Karpas-422 (cell line): ENCODE measurements around the gene OSBPL8. TPM values are rescaled to one million over a fixed set of nuclear protein-coding genes. Genes with fewer than 3 reads are reported as not detected.

Experiments
- DNase-seq: peaks from one replicate; pipeline ENCODE4 v3.0.0-alpha.2; 2015
- H2AFZ ChIP-seq: fragments of 200-600 bp; sonication (generic); 2 replicates; pipeline ENCODE4 v1.6.1; 2014; ENCODE audit warnings: antibody characterized with exemption, low read length, mixed read lengths
- H3K27ac ChIP-seq: fragments of 200-600 bp; sonication (generic); 2 replicates; pipeline ENCODE4 v1.5.1; 2014; ENCODE audit warnings: mild to moderate bottlenecking, low read length, moderate library complexity
- H3K27me3 ChIP-seq: fragments of 200-600 bp; sonication (generic); 2 replicates; pipeline ENCODE4 v1.6.1; 2014; ENCODE audit warnings: low read length, mixed read lengths
- H3K36me3 ChIP-seq: fragments of 200-600 bp; sonication (generic); 2 replicates; pipeline ENCODE4 v1.6.1; 2014; ENCODE audit warnings: low read length, mixed read lengths; ENCODE audit not compliant: insufficient read depth
- H3K4me1 ChIP-seq: fragments of 200-600 bp; sonication (generic); 2 replicates; pipeline ENCODE4 v1.6.1; 2014; ENCODE audit warnings: mild to moderate bottlenecking, low read length, mixed read lengths
- H3K4me2 ChIP-seq: fragments of 200-600 bp; sonication (generic); 2 replicates; pipeline ENCODE4 v1.6.1; 2014; ENCODE audit warnings: low read length, low read depth, mild to moderate bottlenecking; ENCODE audit not compliant: poor library complexity, severe bottlenecking
- H3K4me3 ChIP-seq: fragments of 200-600 bp; sonication (generic); 2 replicates; pipeline ENCODE4 v1.5.1; 2014; ENCODE audit warnings: mild to moderate bottlenecking, antibody characterized with exemption, low read length, mixed read lengths
- H3K79me2 ChIP-seq: fragments of 200-600 bp; sonication (generic); 2 replicates; pipeline ENCODE4 v1.6.1; 2014; ENCODE audit warnings: mild to moderate bottlenecking, low read length, mixed read lengths
- H3K9ac ChIP-seq: fragments of 200-600 bp; sonication (generic); 2 replicates; pipeline ENCODE4 v1.6.0; 2014; ENCODE audit warnings: low read length
- H3K9me2 ChIP-seq: fragments of 200-600 bp; sonication (generic), shearing (Covaris generic); replicated peaks from 2 replicates; pipeline ENCODE4 v1.6.0; 2014; ENCODE audit warnings: mild to moderate bottlenecking, low read length, moderate library complexity; ENCODE audit not compliant: insufficient read depth
- H3K9me3 ChIP-seq: fragments of 300-700, 200-600 bp; sonication (generic); 2 replicates; pipeline ENCODE4 v1.6.1; 2014; ENCODE audit warnings: low read length, mixed read lengths
- H4K20me1 ChIP-seq: fragments of 200-600 bp; sonication (generic); 2 replicates; pipeline ENCODE4 v1.6.1; 2014; ENCODE audit warnings: mild to moderate bottlenecking, antibody characterized with exemption, low read length, low read depth; ENCODE audit not compliant: insufficient read depth
- total RNA-seq: library from RNA; depleted of rRNA; stranded (reverse); fragments of >200 nt; shearing (Covaris generic); gene quantifications from 2 replicates; pipeline ENCODE4 v1.2.3, GENCODE V29; 2014; ENCODE audit warnings: low replicate concordance

Gene OSBPL8
- total RNA-seq, 1 experiment from 2014 or later: 116 TPM

GRCh38 chr12:76421046-76421445 is 138.5 kb downstream of the OSBPL8 start:
- no peak for DNase-seq
- H3K79me2 ChIP-seq: peaks cover 92% of the 10 kb centered on the region

GRCh38 chr12:76420222-76420621 is 139.3 kb downstream of the OSBPL8 start:
- DNase-seq: no peak

More at GRCh38 chr12:76421046-76421445, 138.5 kb downstream of the OSBPL8 start:
- Histone ChIP-seq H3K4me3 (no peak overlapping the region), H3K27me3 (no peaks in the 10 kb centered on the region), H3K9ac (no peak overlapping the region), H3K4me2 (no peak overlapping the region), H2AFZ (no peak overlapping the region), H3K36me3 (peaks cover 7% of the 10 kb centered on the region), H3K9me2 (no peaks in the 10 kb centered on the region), H3K4me1 (no peaks in the 10 kb centered on the region), H4K20me1 (no peaks in the 10 kb centered on the region), H3K27ac (no peak overlapping the region), H3K9me3 (peaks cover 4% of the 10 kb centered on the region)

GRCh38 chr12:76417116-76417515 is 142.5 kb downstream of the OSBPL8 start:
- no peaks in the 10 kb centered on the region for H4K20me1 ChIP-seq
- H3K4me3 ChIP-seq: no peak overlapping the region
- no peak for DNase-seq
- H3K4me1 ChIP-seq: no peaks in the 10 kb centered on the region
- no peak overlapping the region for H3K27ac ChIP-seq
- H2AFZ ChIP-seq: no peak overlapping the region
- H3K9ac ChIP-seq: no peak overlapping the region
- H3K4me2 ChIP-seq: no peak overlapping the region
- H3K9me2 ChIP-seq: no peaks in the 10 kb centered on the region
- no peaks in the 10 kb centered on the region for H3K27me3 ChIP-seq
- H3K9me3 ChIP-seq: no peaks in the 10 kb centered on the region
- H3K36me3 ChIP-seq: no peaks in the 10 kb centered on the region
- H3K79me2 ChIP-seq: peaks cover 85% of the 10 kb centered on the region

More at GRCh38 chr12:76420222-76420621, 139.3 kb downstream of the OSBPL8 start:
- Histone ChIP-seq H3K9me2 (no peaks in the 10 kb centered on the region), H2AFZ (no peak overlapping the region), H4K20me1 (no peaks in the 10 kb centered on the region), H3K4me2 (no peak overlapping the region), H3K36me3 (no peaks in the 10 kb centered on the region), H3K79me2 (peaks cover 90% of the 10 kb centered on the region), H3K27ac (no peak overlapping the region), H3K27me3 (no peaks in the 10 kb centered on the region), H3K4me1 (no peaks in the 10 kb centered on the region), H3K9me3 (no peaks in the 10 kb centered on the region), H3K4me3 (no peak overlapping the region), H3K9ac (no peak overlapping the region)

GRCh38 chr12:76413121-76413520 is 146.4 kb downstream of the OSBPL8 start:
- no peak for DNase-seq
- peaks cover 83% of the 10 kb centered on the region for H3K79me2 ChIP-seq
- H3K36me3 ChIP-seq: no peaks in the 10 kb centered on the region
- no peak overlapping the region for H3K27ac ChIP-seq
- no peak overlapping the region for H2AFZ ChIP-seq
- no peak overlapping the region for H3K4me2 ChIP-seq
- H3K27me3 ChIP-seq: no peaks in the 10 kb centered on the region
- no peak overlapping the region for H3K4me3 ChIP-seq
- no peaks in the 10 kb centered on the region for H3K9me2 ChIP-seq
- no peaks in the 10 kb centered on the region; the same call in 1 of the 2 replicates for H3K4me1 ChIP-seq
- no peaks in the 10 kb centered on the region for H3K9me3 ChIP-seq
- H4K20me1 ChIP-seq: no peaks in the 10 kb centered on the region
- no peak overlapping the region for H3K9ac ChIP-seq

- H3K4me1 ChIP-seq: no peaks in the 10 kb centered on the region; the same call in 1 of the 2 replicates
- H3K4me3 ChIP-seq: no peak overlapping the region
- no peak overlapping the region for H3K27ac ChIP-seq
- H3K4me2 ChIP-seq: no peak overlapping the region
- H4K20me1 ChIP-seq: no peaks in the 10 kb centered on the region
- peaks cover 86% of the 10 kb centered on the region for H3K79me2 ChIP-seq
- H3K9ac ChIP-seq: no peak overlapping the region
- H3K36me3 ChIP-seq: 0 out of 2 replicates have a peak, but pooled peaks cover 5% of the 10 kb centered on the region
- no peak for DNase-seq
- no peak overlapping the region for H2AFZ ChIP-seq
- H3K9me2 ChIP-seq: no peaks in the 10 kb centered on the region
- no peaks in the 10 kb centered on the region for H3K27me3 ChIP-seq
- no peaks in the 10 kb centered on the region for H3K9me3 ChIP-seq
Observed at GRCh38 chr12:76410781-76411180, 148.8 kb downstream of the OSBPL8 start.

GRCh38 chr12:76410371-76410770 is 149.2 kb downstream of the OSBPL8 start:
- Histone ChIP-seq H3K4me2 (no peak overlapping the region), H3K79me2 (peaks cover 85% of the 10 kb centered on the region), H3K27me3 (no peaks in the 10 kb centered on the region), H3K4me3 (no peak overlapping the region), H3K9me3 (no peaks in the 10 kb centered on the region), H3K4me1 (no peaks in the 10 kb centered on the region; the same call in 1 of the 2 replicates), H3K9me2 (no peaks in the 10 kb centered on the region), H3K9ac (no peak overlapping the region), H2AFZ (no peak overlapping the region), H3K27ac (no peak overlapping the region), H3K36me3 (0 out of 2 replicates have a peak, but pooled peaks cover 5% of the 10 kb centered on the region), H4K20me1 (no peaks in the 10 kb centered on the region)
- DNase-seq: no peak

- Histone ChIP-seq H3K9ac (no peak overlapping the region), H3K4me1 (no peaks in the 10 kb centered on the region; the same call in 1 of the 2 replicates), H3K9me3 (no peaks in the 10 kb centered on the region), H3K4me3 (no peak overlapping the region), H4K20me1 (no peaks in the 10 kb centered on the region), H3K36me3 (0 out of 2 replicates have a peak, but pooled peaks cover 5% of the 10 kb centered on the region), H2AFZ (no peak overlapping the region), H3K27me3 (no peaks in the 10 kb centered on the region), H3K9me2 (no peaks in the 10 kb centered on the region), H3K4me2 (no peak overlapping the region), H3K27ac (no peak overlapping the region), H3K79me2 (peaks cover 85% of the 10 kb centered on the region)
- no peak for DNase-seq
Observed at GRCh38 chr12:76409074-76409473, 150.5 kb downstream of the OSBPL8 start.

- Histone ChIP-seq H3K9me2 (no peaks in the 10 kb centered on the region), H3K79me2 (peaks cover 80% of the 10 kb centered on the region), H3K27me3 (no peaks in the 10 kb centered on the region), H3K27ac (no peak overlapping the region), H2AFZ (no peak overlapping the region), H3K4me1 (no peaks in the 10 kb centered on the region; the same call in 1 of the 2 replicates), H3K9ac (no peak overlapping the region), H4K20me1 (no peaks in the 10 kb centered on the region), H3K4me3 (no peak overlapping the region), H3K4me2 (no peak overlapping the region), H3K9me3 (no peaks in the 10 kb centered on the region), H3K36me3 (peaks cover 5% of the 10 kb centered on the region; the same call in 1 of the 2 replicates)
- DNase-seq: no peak
Observed at GRCh38 chr12:76407710-76408109, 151.9 kb downstream of the OSBPL8 start.
